ENCODE results near the gene TBC1D3I. TPM values are rescaled to one million over a fixed set of nuclear protein-coding genes. Genes with fewer than 3 reads are reported as not detected.
"Not testable (repeated sequence)": the region's sequence is repeated elsewhere in the genome, so short reads cannot be mapped to it uniquely, and the experiment has no call there.

Gene TBC1D3I
- total RNA-seq, 2 donors from 2014 or later, result 0.63 TPM; not detected in 1

DNA sequence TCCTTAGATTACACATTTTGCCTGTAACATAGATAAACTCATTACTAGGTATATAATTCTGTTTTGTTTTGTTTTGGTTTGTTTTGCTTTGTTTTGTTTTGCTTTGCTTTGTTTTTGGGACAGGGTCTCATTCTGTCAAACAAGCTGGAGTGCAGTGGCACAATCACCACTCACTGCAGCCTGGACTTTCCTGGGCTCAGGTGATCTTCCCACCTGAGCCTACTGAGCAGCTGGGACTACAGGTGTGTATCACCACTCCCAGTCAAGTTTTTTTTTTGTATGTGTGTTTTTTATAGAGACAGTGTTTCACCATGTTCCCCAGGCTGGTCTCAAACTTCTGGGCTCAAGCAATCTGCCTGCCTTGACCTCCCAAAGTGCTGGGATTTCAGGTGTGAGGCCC lies 54.8 kb downstream of the TBC1D3I start:
- TF ChIP-seq, protein P1, sequence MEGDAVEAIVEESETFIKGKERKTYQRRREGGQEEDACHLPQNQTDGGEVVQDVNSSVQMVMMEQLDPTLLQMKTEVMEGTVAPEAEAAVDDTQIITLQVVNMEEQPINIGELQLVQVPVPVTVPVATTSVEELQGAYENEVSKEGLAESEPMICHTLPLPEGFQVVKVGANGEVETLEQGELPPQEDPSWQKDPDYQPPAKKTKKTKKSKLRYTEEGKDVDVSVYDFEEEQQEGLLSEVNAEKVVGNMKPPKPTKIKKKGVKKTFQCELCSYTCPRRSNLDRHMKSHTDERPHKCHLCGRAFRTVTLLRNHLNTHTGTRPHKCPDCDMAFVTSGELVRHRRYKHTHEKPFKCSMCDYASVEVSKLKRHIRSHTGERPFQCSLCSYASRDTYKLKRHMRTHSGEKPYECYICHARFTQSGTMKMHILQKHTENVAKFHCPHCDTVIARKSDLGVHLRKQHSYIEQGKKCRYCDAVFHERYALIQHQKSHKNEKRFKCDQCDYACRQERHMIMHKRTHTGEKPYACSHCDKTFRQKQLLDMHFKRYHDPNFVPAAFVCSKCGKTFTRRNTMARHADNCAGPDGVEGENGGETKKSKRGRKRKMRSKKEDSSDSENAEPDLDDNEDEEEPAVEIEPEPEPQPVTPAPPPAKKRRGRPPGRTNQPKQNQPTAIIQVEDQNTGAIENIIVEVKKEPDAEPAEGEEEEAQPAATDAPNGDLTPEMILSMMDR (IDR thresholded peaks at IDR 0.05), result no peak
- no peaks in the 10 kb centered on the region for H3K36me3 ChIP-seq

DNA sequence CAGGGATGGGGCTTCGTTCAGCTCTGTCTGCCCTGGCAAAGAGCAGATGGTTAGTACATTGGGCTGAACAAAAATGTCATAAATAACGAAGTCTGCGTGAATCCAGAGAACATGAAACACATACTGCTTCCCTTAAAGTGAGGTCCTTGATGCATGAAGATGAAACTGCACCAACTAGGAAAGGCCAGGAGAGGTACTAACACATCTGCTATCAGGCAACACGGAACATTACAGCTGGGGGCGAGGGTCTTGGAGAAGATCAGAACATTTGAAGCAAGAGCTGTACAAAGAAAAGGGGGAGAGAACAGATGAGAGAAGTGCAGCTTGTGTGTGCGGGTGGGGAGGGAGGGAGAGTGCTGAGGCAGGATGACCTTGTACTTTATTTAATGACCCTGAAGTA lies 57.0 kb downstream of the TBC1D3I start:
- not testable (repeated sequence) for H3K4me3 ChIP-seq; H3K4me1 ChIP-seq (ENCODE audit: control insufficient read depth in 1 of 2, low read depth in 2 of 2); H3K27me3 ChIP-seq (replicated peaks; ENCODE audit: insufficient read depth); H3K9me3 ChIP-seq; DNase-seq (ENCODE audit: low spot score); H3K36me3 ChIP-seq; ATAC-seq (ENCODE audit: insufficient number of reproducible peaks, low FRiP score, low read depth); H3K27ac ChIP-seq

More for the DNA sequence above, 54.8 kb downstream of the TBC1D3I start:
- no peaks in the 10 kb centered on the region for H3K4me1 ChIP-seq (ENCODE audit: control insufficient read depth in 1 of 2, low read depth in 2 of 2)
- no peaks in the 10 kb centered on the region for H3K9me3 ChIP-seq
- H3K4me3 ChIP-seq, result no peak overlapping the region
- no peak overlapping the region for H3K27ac ChIP-seq
- no peak for ATAC-seq (ENCODE audit: insufficient number of reproducible peaks, low FRiP score, low read depth)
- H3K27me3 ChIP-seq (replicated peaks; ENCODE audit: insufficient read depth), result no peaks in the 10 kb centered on the region
- no peak for DNase-seq (ENCODE audit: low spot score)

DNA sequence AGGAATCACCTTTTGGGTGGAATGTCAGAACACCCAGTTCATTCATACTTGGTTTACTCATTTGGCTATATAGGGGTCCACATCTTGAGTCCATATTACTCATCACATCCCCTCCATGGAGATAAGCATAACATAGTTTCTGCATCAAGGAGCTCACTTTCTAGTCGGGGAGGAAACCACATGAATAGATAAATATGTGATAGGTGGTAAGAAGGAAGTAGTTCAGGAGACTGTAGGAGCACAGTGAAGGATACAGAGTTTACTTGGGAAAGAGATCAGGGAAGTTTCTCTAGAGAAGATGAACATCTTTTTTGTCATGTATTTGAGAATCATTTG lies 57.9 kb downstream of the TBC1D3I start:
- ATAC-seq (ENCODE audit: insufficient number of reproducible peaks, low FRiP score, low read depth); H3K9me3 ChIP-seq; H3K4me1 ChIP-seq (ENCODE audit: control insufficient read depth in 1 of 2, low read depth in 2 of 2); H3K36me3 ChIP-seq; H3K4me3 ChIP-seq; H3K27ac ChIP-seq; DNase-seq (ENCODE audit: low spot score); H3K27me3 ChIP-seq (replicated peaks; ENCODE audit: insufficient read depth): not testable (repeated sequence)

DNA sequence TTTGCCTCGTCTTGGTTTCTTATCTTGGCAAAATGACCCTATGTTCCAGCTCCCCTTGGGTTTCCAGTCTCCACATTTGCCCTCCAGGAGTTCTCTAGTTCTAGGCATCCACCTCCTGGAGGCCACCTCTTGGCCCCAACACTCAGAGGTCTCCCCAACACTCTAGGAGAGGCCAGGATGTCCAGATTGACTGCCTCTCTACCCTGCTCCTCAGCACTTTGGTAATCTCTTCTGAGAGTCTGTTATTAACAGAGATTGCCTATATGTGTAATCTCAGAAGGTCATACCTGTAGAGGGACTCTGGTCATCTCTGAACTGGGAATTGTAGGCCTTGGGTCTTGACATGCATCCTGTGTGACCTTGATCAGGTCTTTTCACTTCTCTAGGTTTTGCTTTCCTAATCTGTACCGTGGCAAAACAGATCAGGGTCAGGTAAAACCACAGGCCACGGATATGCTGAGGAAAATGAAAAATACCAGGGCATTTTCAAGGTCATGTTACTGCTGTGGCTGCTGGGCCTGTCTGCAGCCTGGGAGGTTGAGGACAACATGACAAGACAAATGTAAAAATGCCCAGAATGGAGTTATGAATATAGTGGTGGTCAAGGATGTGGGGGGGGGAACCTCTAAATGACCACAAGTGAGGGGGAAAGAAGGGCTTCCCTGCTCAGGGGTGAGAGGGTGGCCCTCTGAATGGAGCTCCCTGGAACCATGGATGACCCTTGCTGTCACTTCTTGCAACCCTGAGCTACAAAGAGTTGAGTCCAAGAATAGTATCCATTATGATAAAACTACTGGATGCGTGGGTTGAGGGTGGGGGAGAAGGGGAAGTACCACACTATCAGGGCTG lies 58.5 kb downstream of the TBC1D3I start:
- Histone ChIP-seq H3K27me3 (replicated peaks; ENCODE audit: insufficient read depth) (no peaks in the 10 kb centered on the region), H3K9me3 (no peaks in the 10 kb centered on the region), H3K36me3 (no peaks in the 10 kb centered on the region), H3K4me3 (no peak overlapping the region), H3K4me1 (ENCODE audit: control insufficient read depth in 1 of 2, low read depth in 2 of 2) (no peaks in the 10 kb centered on the region), H3K27ac (no peak overlapping the region)
- DNase-seq (ENCODE audit: low spot score), result no peak
- ATAC-seq (ENCODE audit: insufficient number of reproducible peaks, low FRiP score, low read depth), result no peak
- TF ChIP-seq, protein P1 (IDR thresholded peaks at IDR 0.05), result no peak

DNA sequence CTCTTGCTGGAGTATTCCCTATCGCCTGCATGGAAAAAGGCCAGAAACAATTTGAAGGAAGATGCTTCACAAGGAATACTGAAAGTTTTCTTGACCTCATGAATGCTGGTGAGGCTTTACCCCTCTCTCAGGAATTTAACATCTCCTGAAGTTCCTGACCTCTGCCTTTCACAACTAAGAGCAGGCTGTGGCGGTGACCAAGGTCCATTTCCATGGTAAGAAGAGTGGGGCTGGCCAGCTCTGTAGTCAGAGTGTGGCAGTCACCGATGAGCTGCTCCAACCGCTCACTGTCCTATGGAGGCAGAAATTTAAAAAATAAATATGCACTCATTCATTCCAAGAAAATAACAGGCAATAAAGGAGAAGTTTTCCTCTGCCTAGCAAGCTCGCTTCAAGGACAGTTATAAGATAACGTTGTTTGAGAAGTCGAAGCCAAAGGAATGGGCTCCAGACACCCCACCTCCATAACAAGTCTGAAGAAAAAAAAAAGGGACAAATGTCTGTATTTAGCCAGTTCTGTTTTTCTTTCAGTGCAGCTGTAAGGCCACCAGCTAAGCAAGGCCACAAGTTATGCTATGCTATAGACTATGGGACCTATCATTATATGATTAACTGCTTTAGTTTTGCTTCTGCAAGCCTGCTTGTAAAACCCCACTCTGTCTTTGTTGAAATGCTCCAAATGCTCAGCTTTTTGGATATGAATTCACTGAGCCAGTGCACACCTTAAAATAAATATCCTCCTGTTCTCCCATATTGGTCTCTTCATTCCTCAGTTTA lies 59.5 kb downstream of the TBC1D3I start:
- TF ChIP-seq, protein P1 (IDR thresholded peaks at IDR 0.05), result no peak
- Histone ChIP-seq H3K9me3 (no peaks in the 10 kb centered on the region), H3K4me1 (ENCODE audit: control insufficient read depth in 1 of 2, low read depth in 2 of 2) (no peaks in the 10 kb centered on the region), H3K27ac (no peak overlapping the region), H3K36me3 (no peaks in the 10 kb centered on the region), H3K27me3 (replicated peaks; ENCODE audit: insufficient read depth) (no peaks in the 10 kb centered on the region), H3K4me3 (no peak overlapping the region)
- ATAC-seq (ENCODE audit: insufficient number of reproducible peaks, low FRiP score, low read depth) (no peak), DNase-seq (ENCODE audit: low spot score) (no peak)

Other genes with a start within 250 kb of the TBC1D3I start
- gene CCL23, start 246.6 kb downstream of the TBC1D3I start, total RNA-seq, result not detected
- 10 to 100 TPM in 1 of 2 donors, 1 to 10 TPM in 1; 7.7 to 22.8 TPM for gene CCL18, start 200.3 kb downstream of the TBC1D3I start, total RNA-seq
- 10 to 100 TPM in 1 of 2 donors, 1 to 10 TPM in 1; 7.3 to 42.9 TPM for gene CCL3, start 174.4 kb downstream of the TBC1D3I start, total RNA-seq
- gene CCL4, start 160.7 kb downstream of the TBC1D3I start, total RNA-seq, result 10 to 100 TPM in 1 of 2 donors, 1 to 10 TPM in 1; 5.8 to 16.5 TPM
- gene TBC1D3B, start 87.9 kb downstream of the TBC1D3I start, total RNA-seq, result 1 to 10 TPM in 1 of 2 donors, not detected in 1; 4.0 TPM
- 1 to 10 TPM in 1 of 2 donors, not detected in 1; 1.2 TPM for gene CCL3L1, start 67.8 kb downstream of the TBC1D3I start, total RNA-seq
- gene CCL4L2, start 53.5 kb downstream of the TBC1D3I start, total RNA-seq, result under 1 TPM in 1 of 2 donors, not detected in 1; 0.41 TPM
- not detected for gene TBC1D3G, start 59.3 kb upstream of the TBC1D3I start, total RNA-seq
- gene TBC1D3H, start 123.9 kb upstream of the TBC1D3I start, total RNA-seq, result under 1 TPM in 1 of 2 donors, not detected in 1; 0.27 TPM
- 10 to 100 TPM; 13.8 to 27.1 TPM for gene ZNHIT3, start 222.1 kb upstream of the TBC1D3I start, total RNA-seq

Measured in thoracic aorta (tissue), 2 donors.